Spleen (tissue), 7 donors: ENCODE data around the gene KY.

Experiments
- POLR2A ChIP-seq, 3 donors: fragments of 450-650 bp; IDR thresholded peaks; one replicate each; pipeline ENCODE4 v1.5.1; 2017; ENCODE audit warnings: antibody characterized with exemption in 3 of 3, mild to moderate bottlenecking in 1 of 3
- POLR2AphosphoS5 ChIP-seq, 3 donors: sonication (generic); formaldehyde crosslinking; IDR thresholded peaks; one replicate each; pipeline ENCODE4 v1.5.1; 2017; ENCODE audit warnings: antibody characterized with exemption in 3 of 3
- TF ChIP-seq, protein P1 (sequence below), 11 experiments: fragments of 200-600 bp in 7 of 11; fragments of 450-650 bp in 4 of 11; sonication (generic) in 4 of 11; IDR thresholded peaks in 8 of 11; conservative IDR thresholded peaks in 3 of 11; 1 replicate in 7 of 11; 2 replicates in 4 of 11; pipeline versions ENCODE4 v1.4.0 to v1.8.0; 2016 to 2021; ENCODE audit warnings: antibody characterized with exemption in 11 of 11, inconsistent platforms in 4 of 11, mild to moderate bottlenecking in 1 of 11
- donor health status: DM: no; HTN: no; CAD: no; lungs with moderate emphysema.
- donor health status: DM: no; HTN: no; CAD: no.
- donor health status: DM: no; HTN: no; CAD: no.

GRCh38 chr3:134659391-134660045, 8.7 kb upstream of the KY start:
- TF ChIP-seq, protein P1, sequence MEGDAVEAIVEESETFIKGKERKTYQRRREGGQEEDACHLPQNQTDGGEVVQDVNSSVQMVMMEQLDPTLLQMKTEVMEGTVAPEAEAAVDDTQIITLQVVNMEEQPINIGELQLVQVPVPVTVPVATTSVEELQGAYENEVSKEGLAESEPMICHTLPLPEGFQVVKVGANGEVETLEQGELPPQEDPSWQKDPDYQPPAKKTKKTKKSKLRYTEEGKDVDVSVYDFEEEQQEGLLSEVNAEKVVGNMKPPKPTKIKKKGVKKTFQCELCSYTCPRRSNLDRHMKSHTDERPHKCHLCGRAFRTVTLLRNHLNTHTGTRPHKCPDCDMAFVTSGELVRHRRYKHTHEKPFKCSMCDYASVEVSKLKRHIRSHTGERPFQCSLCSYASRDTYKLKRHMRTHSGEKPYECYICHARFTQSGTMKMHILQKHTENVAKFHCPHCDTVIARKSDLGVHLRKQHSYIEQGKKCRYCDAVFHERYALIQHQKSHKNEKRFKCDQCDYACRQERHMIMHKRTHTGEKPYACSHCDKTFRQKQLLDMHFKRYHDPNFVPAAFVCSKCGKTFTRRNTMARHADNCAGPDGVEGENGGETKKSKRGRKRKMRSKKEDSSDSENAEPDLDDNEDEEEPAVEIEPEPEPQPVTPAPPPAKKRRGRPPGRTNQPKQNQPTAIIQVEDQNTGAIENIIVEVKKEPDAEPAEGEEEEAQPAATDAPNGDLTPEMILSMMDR (IDR thresholded peaks at IDR 0.05 in 8 of 11, conservative IDR thresholded peaks at IDR 0.05 in 3 of 11) = no peak
- TF ChIP-seq POLR2AphosphoS5 (IDR thresholded peaks at IDR 0.05) = no peak
- TF ChIP-seq POLR2A (IDR thresholded peaks at IDR 0.05) = no peak
